K562 (cell line): ENCODE measurements around the gene JMJD1C. TPM values are rescaled to one million over a fixed set of nuclear protein-coding genes. Genes with fewer than 3 reads are reported as not detected.
A peak's percentile ranks its signal among the peaks of the same experiment; 100 is the strongest.

Experiments
- ADNP ChIP-seq: fragments of 200-800 bp; sonication (Bioruptor generic); IDR thresholded peaks from 2 replicates; pipeline ENCODE4 v1.6.1; 2016; ENCODE audit warnings: missing genetic modification characterization, missing compliant biosample characterization
- ATF1 ChIP-seq, 2 experiments: fragments of 450-650 bp in 1 of 2; IDR thresholded peaks; 2 replicates each; pipeline ENCODE4 v1.6.1; 2016; ENCODE audit warnings: missing compliant biosample characterization in 1 of 2, missing genetic modification characterization in 1 of 2
- BACH1 ChIP-seq: fragments of 200-800 bp; sonication (Bioruptor generic); IDR thresholded peaks from 2 replicates; pipeline ENCODE4 v1.6.1; 2016; ENCODE audit warnings: missing genetic modification characterization, missing compliant biosample characterization
- BRD4 ChIP-seq: fragments of 200-600 bp; sonication (generic); IDR thresholded peaks from 2 replicates; pipeline ENCODE4 v1.6.1; 2017; ENCODE audit warnings: inconsistent platforms
- C11orf30 ChIP-seq: fragments of 450-650 bp; IDR thresholded peaks from 2 replicates; pipeline ENCODE4 v1.6.1; 2016; ENCODE audit warnings: low read depth, mild to moderate bottlenecking
- CSDE1 ChIP-seq, 2 experiments: fragments of 450-650 bp; IDR thresholded peaks; 2 replicates each; pipeline ENCODE4 v1.6.1; 2016; ENCODE audit warnings: mild to moderate bottlenecking in 1 of 2
- GTF2E2 ChIP-seq: fragments of 200-800 bp; sonication (Bioruptor generic); IDR thresholded peaks from 2 replicates; pipeline ENCODE4 v1.6.1; 2016; ENCODE audit warnings: missing genetic modification characterization, missing compliant biosample characterization
- HMBOX1 ChIP-seq: sonication (generic); IDR thresholded peaks from 2 replicates; pipeline ENCODE4 v1.6.1; 2016
- JUN ChIP-seq, 2 experiments: sonication (generic) in 1 of 2; formaldehyde crosslinking in 1 of 2; IDR thresholded peaks; 2 replicates each; pipeline versions ENCODE4 v1.6.1 to v1.8.0; 2012 to 2022; ENCODE audit warnings: borderline replicate concordance in 2 of 2, mild to moderate bottlenecking in 2 of 2, improper control_type of control experiment in 1 of 2, low read depth in 1 of 2, low read length in 1 of 2, missing genetic modification reagents in 1 of 2
- MAFK ChIP-seq: IDR thresholded peaks from 2 replicates; pipeline ENCODE4 v1.6.1; 2011; ENCODE audit warnings: low read length, improper control_type of control experiment
- MAX ChIP-seq: sonication (generic); formaldehyde crosslinking; IDR thresholded peaks from 2 replicates; pipeline ENCODE4 v1.9.0; 2022; ENCODE audit warnings: mild to moderate bottlenecking, missing genetic modification reagents
- MTA1 ChIP-seq: fragments of 450-650 bp; IDR thresholded peaks from 2 replicates; pipeline ENCODE4 v1.6.1; 2017; ENCODE audit warnings: borderline replicate concordance
- NR4A1 ChIP-seq, 2 experiments: fragments of 250-450 bp in 1 of 2; fragments of 450-650 bp in 1 of 2; sonication (Bioruptor Pico) in 1 of 2; IDR thresholded peaks; 2 replicates each; pipeline versions ENCODE4 v1.4.0 to v1.6.1; 2016 to 2020; ENCODE audit warnings: mild to moderate bottlenecking in 2 of 2, missing compliant biosample characterization in 1 of 2, missing genetic modification characterization in 1 of 2, moderate library complexity in 1 of 2
- RFX1 ChIP-seq: fragments of 450-650 bp; IDR thresholded peaks from 2 replicates; pipeline ENCODE4 v1.6.1; 2016; ENCODE audit warnings: mild to moderate bottlenecking, moderate library complexity
- SMAD1 ChIP-seq: fragments of 150-350 bp; IDR thresholded peaks from 2 replicates; pipeline ENCODE4 v1.6.1; 2014; ENCODE audit warnings: low read length, low read depth; ENCODE audit not compliant: partially characterized antibody
- SMARCE1 ChIP-seq: fragments of 450-650 bp; IDR thresholded peaks from 2 replicates; pipeline ENCODE4 v1.7.1; 2016; ENCODE audit warnings: mild to moderate bottlenecking
- SRSF9 ChIP-seq: fragments of 200-400 bp; formaldehyde crosslinking; IDR thresholded peaks from 2 replicates; pipeline ENCODE4 v1.6.1; 2017; ENCODE audit warnings: low read depth, low read length, borderline replicate concordance
- ZNF143 ChIP-seq: sonication (generic); formaldehyde crosslinking; IDR thresholded peaks from 2 replicates; pipeline ENCODE4 v1.9.0; 2022; ENCODE audit warnings: mild to moderate bottlenecking, missing genetic modification reagents
- ZNF174 ChIP-seq: fragments of 250-450 bp; sonication (Bioruptor Pico); IDR thresholded peaks from 2 replicates; pipeline ENCODE4 v1.4.0; 2020; ENCODE audit warnings: mild to moderate bottlenecking
- ZNF282 ChIP-seq: sonication (generic); formaldehyde crosslinking; IDR thresholded peaks from 2 replicates; pipeline ENCODE4 v1.8.1; 2023; ENCODE audit warnings: missing genetic modification reagents
- ZNF324 ChIP-seq: fragments of 250-450 bp; sonication (Bioruptor Pico); IDR thresholded peaks from 2 replicates; pipeline ENCODE4 v1.4.0; 2020; ENCODE audit warnings: mild to moderate bottlenecking
- polyA plus RNA-seq, 8 experiments: library from polyadenylated mRNA; depleted of rRNA in 4 of 8; stranded (reverse) in 5 of 8; unstranded in 3 of 8; fragments of >200 nt; fragmentation: Nextera tagmentation in 2 of 8; fragmentation: Illumina TruSeq in 1 of 8; extraction: Ambion mirVana in 2 of 8; extraction: Trizol in 1 of 8; gene quantifications; 2 replicates each; pipeline versions ENCODE4 v1.2.1 to v1.2.3, GENCODE V29; 2011 to 2014; ENCODE audit warnings: inconsistent platforms in 1 of 8, missing spikeins in 1 of 8
- total RNA-seq, 7 experiments: library from RNA; depleted of rRNA in 6 of 7; stranded (reverse); fragments of >200 nt in 6 of 7; fragmentation: Illumina TruSeq in 2 of 7; extraction: Trizol in 2 of 7; gene quantifications; 2 replicates each; pipeline versions ENCODE4 v1.2.1 to v1.2.3, GENCODE V29; 2011 to 2021; ENCODE audit warnings: low replicate concordance in 1 of 7
- TF ChIP-seq, protein P1 (sequence below): fragments of 250-450 bp; sonication (Bioruptor Pico); IDR thresholded peaks from 2 replicates; pipeline ENCODE4 v1.4.0; 2020; ENCODE audit warnings: mild to moderate bottlenecking
- TF ChIP-seq, protein P2 (sequence below): fragments of 250-450 bp; sonication (Bioruptor Pico); IDR thresholded peaks from 2 replicates; pipeline ENCODE4 v1.9.0; 2021; ENCODE audit warnings: mild to moderate bottlenecking, inconsistent platforms

The JMJD1C gene
- total and polyA plus RNA-seq, 9 of the 15 experiments (the other 6 are each of a cell fraction or from before 2014, with no cell fraction given), result 25.3 to 68.0 (median 47.2) TPM

GRCh38 chr10:63236113-63236935 is 229.5 kb downstream of the JMJD1C start (continued):
- TF ChIP-seq ADNP (tag) (no peak), MAX (CRISPR knock-in tag) (no peak), MTA1 (peak; percentile 15; the same call in 1 of the 2 replicates), CSDE1 (IDR thresholded peaks at IDR 0.05) (no peak), ZNF324 (CRISPR knock-in tag) (no peak), ZNF174 (CRISPR knock-in tag) (no peak), SRSF9 (no peak), GTF2E2 (tag) (no peak), ATF1 (CRISPR knock-in tag; IDR thresholded peaks at IDR 0.05) (no peak), ATF1 (tag; IDR thresholded peaks at IDR 0.05) (0 out of 2 replicates have a peak, but pooled peaks have one; percentile 21), NR4A1 (CRISPR knock-in tag; IDR thresholded peaks at IDR 0.05) (no peak), NR4A1 (tag; IDR thresholded peaks at IDR 0.05) (no peak), ZNF282 (CRISPR knock-in tag) (no peak), BRD4 (no peak), C11orf30 (0 out of 2 replicates have a peak, but pooled peaks have one; percentile 54), MAFK (peak; percentile 56; the same call in 1 of the 2 replicates), JUN (IDR thresholded peaks at IDR 0.05; ENCODE audit: borderline replicate concordance, low read depth, low read length) (peak; percentile 96), JUN (CRISPR knock-in tag; IDR thresholded peaks at IDR 0.05; ENCODE audit: borderline replicate concordance) (no peak), BACH1 (tag) (0 out of 2 replicates have a peak, but pooled peaks have one; percentile 34), ZNF143 (CRISPR knock-in tag) (no peak), RFX1 (peak; percentile 5; the same call in 1 of the 2 replicates), SMAD1 (no peak), HMBOX1 (peak; percentile 95), SMARCE1 (peak; percentile 90; the same call in 1 of the 2 replicates)
- TF ChIP-seq, protein P1, sequence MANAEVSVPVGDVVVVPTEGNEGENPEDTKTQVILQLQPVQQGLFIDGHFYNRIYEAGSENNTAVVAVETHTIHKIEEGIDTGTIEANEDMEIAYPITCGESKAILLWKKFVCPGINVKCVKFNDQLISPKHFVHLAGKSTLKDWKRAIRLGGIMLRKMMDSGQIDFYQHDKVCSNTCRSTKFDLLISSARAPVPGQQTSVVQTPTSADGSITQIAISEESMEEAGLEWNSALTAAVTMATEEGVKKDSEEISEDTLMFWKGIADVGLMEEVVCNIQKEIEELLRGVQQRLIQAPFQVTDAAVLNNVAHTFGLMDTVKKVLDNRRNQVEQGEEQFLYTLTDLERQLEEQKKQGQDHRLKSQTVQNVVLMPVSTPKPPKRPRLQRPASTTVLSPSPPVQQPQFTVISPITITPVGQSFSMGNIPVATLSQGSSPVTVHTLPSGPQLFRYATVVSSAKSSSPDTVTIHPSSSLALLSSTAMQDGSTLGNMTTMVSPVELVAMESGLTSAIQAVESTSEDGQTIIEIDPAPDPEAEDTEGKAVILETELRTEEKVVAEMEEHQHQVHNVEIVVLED (CRISPR knock-in tag), result no peak
- TF ChIP-seq, protein P2, sequence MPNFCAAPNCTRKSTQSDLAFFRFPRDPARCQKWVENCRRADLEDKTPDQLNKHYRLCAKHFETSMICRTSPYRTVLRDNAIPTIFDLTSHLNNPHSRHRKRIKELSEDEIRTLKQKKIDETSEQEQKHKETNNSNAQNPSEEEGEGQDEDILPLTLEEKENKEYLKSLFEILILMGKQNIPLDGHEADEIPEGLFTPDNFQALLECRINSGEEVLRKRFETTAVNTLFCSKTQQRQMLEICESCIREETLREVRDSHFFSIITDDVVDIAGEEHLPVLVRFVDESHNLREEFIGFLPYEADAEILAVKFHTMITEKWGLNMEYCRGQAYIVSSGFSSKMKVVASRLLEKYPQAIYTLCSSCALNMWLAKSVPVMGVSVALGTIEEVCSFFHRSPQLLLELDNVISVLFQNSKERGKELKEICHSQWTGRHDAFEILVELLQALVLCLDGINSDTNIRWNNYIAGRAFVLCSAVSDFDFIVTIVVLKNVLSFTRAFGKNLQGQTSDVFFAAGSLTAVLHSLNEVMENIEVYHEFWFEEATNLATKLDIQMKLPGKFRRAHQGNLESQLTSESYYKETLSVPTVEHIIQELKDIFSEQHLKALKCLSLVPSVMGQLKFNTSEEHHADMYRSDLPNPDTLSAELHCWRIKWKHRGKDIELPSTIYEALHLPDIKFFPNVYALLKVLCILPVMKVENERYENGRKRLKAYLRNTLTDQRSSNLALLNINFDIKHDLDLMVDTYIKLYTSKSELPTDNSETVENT (CRISPR knock-in tag), result no peak
